HTR-8/SVneo (cell line): Measurements from ENCODE around the gene TMTC2.

Source experiments
- DNase-seq: peaks from one replicate; pipeline ENCODE4 v3.0.0; 2011; ENCODE audit warnings: low spot score, mixed read lengths; ENCODE audit not compliant: insufficient read length
- FAIRE-seq: peaks from 2 replicates; lab custom pipeline; 2011; peaks lifted over from hg19 to GRCh38; lab: Jason Lieb, UNC

The TMTC2 gene

DNA sequence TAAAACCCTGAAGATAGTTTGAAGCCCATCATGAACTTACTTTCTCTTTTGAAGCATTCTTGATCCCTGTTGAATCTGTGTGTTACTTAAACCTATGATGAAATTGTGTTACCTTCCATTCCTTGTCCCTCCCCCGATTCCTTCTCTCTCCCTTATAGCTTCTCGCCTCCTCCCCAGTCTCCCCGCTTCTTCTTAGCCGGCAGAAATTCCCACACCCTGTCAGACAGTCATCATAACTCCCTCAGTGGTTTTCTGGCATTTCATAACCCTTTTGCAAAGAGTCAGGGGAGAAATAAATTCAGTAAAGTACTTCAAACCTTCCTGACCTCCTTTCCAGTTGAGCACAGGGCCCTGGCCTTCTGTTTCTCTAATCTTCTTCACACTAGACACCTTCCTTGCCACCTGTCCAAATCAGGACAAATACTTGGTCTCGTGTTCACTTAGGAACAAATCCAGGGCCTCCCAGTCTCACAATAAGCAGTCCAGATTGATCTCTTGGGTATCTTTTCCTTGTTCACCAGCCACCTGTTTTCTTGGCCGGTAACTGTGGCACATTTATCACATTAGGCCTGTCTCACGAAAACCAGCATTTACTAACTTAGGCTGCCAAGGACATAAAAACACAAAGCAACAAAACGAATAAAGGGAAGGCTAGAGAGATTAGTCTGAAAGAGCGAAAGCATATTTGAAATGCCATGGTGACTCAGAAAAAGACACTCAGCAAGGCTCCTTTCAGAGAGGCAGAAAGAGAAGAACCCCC, 355.9 kb downstream of the TMTC2 start:
- DNase-seq (no peak), FAIRE-seq (no peak)

DNA sequence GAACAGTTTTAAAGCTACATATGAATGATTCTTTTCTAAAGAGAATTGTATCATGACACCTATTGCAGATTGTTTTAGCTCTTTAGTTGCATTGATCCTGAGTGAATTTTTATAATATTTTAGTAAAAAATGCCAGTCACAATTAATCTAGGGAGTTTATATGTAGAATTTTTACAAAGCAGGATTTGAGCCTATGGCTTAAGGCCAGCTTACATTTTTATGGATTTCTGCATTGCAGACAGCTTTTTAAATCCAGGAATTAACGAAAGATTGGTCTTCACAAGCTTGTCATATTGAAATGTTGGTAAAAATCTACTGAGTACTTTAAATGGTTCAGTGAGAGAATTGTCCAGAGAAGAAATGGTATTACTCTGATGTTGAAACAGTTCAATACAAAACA, 358.0 kb downstream of the TMTC2 start:
- no peak for FAIRE-seq

DNA sequence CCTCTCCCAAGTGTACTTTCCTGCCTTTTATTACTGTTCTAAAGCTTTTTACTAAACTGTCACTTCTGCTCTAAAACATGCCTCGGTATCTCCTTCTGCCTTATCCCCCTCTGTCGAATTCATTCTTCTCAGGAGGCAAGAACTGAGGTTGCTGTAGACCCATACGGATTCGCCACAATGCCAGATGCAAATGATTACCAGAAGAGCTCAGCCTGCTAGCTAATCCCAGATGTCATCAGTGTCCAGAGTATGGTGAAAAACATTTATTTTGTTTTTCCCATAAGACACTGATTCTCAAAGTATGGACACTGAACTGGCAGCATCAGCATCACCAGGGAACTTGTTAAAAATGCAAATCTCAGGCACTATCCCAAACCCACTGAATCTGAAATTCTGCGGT, 359.3 kb downstream of the TMTC2 start:
- DNase-seq (no peak), FAIRE-seq (no peak)

More for the DNA sequence above, 358.0 kb downstream of the TMTC2 start:
- no peak for DNase-seq

DNA sequence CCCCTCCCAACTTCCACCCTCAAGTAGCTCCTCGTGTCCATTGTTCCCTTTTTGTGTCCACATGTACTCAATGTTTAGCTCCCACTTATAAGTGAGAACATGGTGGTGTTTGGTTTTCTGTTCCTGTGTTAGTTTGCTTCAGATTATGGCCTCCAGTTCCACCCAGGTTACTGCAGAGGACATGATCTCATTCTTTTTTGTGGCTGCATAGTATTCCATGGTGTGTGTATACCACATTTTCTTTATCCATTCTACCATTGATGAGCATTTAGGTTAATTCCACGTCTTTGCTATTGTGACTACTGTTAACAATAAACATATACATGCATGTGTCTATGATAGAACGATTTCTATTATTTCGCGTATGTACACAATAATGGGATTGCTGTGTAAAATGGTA, 362.6 kb downstream of the TMTC2 start:
- no peak for DNase-seq
- FAIRE-seq, result no peak

DNA sequence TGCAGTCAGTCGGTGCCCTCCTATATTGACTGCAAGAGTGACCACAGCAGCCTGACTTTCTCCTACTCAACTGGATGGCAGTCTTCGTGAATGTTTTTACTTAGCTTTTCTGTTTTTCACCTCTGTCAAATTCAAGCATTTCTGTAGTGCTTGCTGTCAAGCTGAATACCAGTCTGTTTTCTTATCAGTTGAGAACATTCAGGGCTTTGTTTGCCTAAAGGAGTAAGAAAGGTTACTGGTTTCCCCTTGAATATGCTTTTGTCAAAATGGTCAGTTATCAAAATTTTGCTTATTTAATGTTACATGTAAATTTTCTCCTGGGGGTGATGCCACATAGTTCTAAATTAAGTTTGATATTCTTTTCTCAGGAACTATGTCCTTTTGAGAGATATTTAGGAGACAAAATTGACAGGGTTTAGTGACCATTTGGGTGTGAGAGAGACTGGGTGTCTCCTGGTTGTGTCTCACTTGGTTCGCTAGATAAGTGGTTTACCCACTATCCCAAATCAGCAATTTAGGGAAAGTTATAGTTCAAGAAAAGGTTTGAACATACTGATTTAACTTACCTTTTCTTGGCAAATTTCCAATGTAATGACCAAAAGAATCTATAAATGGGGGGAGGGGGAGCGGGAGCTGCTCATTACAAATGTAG, 366.3 kb downstream of the TMTC2 start:
- FAIRE-seq, result no peak
- DNase-seq, result no peak

DNA sequence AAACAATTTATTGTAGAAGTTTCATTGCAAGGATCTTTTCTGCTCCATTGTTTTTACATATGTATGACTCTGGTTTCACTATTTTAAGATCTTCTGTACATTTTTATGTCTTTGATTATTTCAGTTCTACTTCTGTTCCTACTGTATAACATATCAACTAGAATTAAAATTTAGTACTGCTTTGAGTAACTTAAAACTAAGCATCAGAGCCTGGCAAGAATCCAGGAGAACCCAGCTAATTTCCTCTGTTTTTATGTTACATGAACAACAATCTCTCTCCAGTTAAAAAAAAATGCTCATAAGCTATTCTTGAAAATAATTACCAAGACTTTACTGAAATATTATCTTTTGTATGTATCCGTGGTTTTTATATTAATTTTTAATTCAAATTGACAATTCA, 370.7 kb downstream of the TMTC2 start:
- DNase-seq, result no peak
- FAIRE-seq, result no peak

DNA sequence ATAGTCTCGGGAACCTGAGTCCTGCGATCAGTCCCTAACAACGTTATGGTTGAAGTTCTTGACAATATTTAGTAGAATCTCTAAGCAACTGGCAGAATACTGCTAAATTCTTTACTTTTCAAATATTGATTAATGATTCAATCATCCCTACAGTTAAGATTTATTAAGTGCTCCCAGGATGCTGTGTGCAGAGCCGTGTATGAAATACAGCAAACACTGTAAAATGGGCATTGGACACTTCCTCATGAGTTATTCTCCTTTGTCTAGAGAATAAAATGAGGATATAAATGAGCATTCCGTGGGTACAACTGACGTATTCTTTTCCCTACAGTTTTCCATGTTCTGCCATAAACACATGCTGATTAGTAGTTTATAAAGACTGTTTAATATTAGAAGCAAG, 372.4 kb downstream of the TMTC2 start:
- DNase-seq (no peak), FAIRE-seq (no peak)

DNA sequence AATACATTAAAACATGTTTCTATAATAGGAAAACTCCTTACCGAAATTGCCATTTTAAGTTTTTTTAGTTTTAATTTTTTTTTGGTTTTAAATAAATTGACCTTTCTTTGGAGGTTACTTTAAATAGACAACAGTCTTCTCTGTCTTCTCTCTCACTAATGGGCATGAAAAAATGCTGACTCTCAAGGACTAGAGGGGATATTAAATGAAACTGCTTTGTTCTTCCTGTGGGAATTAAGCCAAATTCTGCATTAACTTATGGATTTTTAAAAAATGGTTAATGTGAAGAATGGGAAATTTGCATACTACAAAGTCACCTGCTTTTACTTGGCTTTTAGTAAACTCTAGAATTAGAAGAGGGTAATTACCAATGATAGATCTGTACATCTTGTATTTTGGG, 378.9 kb downstream of the TMTC2 start:
- FAIRE-seq (no peak), DNase-seq (no peak)

DNA sequence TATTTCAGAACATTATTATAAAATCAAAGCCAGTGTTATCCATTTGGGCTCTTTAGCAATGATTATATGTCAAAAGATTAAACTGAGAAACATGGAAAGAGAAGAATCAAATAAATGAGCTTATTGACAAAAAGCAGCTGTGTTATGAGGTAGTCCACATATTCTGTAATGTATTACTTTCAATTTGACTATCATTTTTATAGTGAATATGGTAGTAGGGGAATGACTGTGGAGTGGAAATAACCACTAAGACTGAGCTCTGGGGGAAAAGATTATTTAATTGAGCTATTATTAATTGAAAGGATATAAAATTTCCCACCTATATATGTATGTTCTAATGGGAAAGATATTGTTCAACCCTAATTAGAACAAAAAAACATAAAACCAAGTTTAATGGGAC, 381.3 kb downstream of the TMTC2 start:
- FAIRE-seq (no peak), DNase-seq (no peak)

DNA sequence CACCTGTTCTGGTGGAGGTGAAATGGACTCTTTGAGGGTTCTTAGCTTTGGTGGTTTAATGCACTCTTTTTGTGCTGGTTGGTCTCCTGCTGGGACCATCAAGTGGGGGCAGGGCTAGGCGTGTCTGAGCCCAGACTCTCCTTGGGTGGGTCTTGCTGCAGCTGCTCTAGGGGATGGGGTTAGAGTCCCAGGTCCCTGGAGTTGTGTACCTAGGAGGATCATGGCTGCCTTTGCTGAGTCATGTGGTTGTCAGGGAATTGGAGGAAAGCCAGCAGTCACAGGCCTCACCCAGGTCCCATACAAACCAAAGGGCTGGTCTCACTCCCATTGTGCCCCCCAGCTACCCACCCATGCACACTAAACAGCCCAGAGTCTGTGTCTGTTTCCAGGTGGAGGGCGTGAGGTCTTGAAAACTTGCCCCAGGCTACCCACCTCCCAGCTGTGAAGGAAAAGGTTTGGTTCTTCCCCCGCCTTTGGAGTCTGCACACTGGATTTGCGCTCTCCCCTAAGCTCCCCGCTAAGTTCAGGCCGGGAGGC, 387.7 kb downstream of the TMTC2 start:
- no peak for FAIRE-seq
- no peak for DNase-seq

DNA sequence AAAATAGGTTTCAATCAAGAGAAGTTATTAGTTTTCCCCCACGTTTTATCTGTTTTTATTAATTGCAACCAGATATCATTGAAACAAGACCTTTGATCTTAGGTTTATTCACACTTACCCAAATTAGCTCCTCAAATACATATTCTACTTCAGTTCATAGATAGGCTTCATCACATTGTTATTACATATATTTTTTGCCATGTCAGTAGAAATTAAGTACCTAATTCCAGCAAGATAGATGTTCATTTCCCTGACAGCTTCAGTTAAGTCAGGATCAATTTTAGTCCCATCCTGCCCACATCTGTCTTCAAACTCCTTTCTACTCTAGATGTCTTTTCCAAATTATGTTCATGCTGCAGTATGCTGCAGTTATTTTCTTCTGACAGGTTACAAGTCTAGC, 388.8 kb downstream of the TMTC2 start:
- DNase-seq (no peak), FAIRE-seq (no peak)

DNA sequence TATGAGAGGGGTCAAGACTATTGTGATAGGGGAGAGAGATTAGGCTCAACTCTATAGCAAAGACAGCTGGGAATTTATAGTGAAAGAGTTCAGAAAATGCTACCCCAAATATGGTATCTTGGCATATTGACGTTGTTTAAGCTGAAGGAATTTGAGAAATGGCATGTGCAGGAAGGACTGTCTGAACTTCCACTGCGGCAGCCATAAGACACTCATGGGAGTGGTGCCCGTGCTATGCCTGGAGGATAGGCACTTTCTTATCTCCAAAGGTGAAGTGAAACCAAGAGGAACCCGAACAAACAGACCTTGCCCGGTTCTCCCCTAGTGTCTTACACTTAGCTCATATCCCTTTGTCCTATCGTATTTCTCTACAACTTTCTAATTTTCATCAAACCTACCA, 390.3 kb downstream of the TMTC2 start:
- DNase-seq, result no peak
- no peak for FAIRE-seq

DNA sequence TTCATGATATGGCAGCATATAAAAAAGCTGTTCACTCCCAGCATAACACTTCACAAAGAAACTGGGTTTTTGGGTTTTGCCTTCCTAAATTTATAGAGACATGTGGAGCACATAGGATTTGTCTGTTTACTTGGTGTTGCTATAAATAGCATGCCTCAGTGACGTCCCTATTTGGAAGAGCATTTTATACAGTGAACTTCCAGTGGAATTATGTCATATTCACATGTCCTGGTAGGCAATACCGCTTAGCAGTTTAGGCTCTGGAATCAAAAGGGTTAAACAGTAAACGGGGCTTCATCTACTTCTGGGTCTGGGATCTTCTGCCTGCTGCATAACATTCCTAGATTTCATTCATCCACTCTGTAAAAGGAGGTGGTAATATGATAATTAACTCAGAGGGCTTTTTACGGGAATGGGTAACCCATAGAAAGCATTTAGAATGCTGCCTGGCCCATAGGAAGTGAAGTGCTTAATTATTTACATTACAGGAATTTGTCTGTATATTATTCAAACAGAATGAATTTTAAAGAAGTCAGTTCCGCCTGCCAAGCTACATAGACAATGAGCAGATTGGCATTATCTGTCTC, 396.1 kb downstream of the TMTC2 start:
- DNase-seq, result no peak
- no peak for FAIRE-seq

DNA sequence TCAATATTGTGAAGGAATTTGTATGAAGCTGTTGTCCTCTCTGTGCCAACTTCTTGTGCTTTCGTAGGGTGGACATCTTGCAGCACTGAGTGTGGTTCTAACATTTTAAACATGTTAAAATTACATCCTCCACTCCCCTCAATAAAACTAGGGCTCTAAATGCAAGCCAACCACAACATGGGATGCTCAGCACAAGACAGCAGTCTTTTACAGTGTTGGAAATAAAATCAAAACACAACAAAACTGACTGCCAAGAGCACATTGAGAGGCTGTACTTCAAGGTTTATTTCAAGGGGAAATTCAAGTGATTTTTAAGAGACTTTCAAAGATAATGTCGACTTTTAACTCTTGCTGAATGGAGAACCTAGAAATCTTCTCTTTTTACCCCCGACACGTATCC, 396.9 kb downstream of the TMTC2 start:
- FAIRE-seq (no peak), DNase-seq (no peak)

DNA sequence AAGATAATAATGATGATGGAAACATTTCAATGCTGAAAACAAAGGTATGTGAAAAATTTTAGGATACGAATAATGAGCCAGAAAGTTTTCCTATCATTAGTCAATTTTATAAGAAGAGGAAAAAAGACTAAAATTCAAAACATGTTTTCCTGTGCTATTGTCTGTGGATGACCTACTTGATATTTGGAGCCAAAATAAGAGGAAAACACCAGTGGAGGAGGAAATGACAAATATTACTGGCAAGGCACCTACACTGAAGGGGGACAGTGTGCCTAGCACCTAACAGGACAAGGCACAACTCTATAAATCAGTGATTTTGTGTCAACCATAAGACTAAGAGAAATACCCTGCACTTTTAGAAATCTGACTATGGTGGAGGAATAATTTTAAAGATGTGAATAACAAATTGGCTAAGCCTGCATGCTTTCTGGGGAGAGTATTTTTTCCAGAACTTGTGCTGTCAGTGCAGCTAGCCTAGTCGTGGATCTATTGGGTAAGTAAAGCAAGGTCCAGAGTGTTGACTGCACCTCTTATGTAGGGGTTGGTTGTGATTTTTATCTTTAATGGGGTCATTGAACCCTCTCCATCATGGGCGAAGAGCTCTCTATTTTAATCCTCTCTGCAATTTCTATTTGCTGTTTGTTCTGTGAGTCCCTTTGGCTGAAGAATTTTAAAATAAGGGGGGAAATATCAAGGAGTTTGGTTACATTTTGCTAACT, 398.0 kb downstream of the TMTC2 start:
- no peak for DNase-seq
- FAIRE-seq, result no peak

DNA sequence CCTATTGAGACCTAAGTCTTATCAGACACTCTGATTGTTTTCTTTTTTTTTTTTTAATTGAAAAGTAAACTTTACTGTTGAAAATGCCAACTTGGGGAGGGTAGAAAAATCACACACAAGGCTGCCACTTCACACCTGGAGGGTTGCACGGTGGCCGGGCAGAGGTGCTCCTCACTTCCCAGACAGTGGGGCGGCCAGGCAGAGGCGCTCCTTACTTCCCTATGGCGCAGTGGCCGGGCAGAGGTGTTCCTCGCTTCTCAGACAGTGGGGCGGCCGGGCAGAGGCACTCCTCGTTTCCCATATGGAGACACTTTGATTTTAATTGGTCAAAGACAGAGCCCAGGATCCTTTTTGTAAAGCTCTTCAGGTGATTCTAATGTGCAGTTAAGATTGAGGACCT, 399.3 kb downstream of the TMTC2 start:
- FAIRE-seq (no peak), DNase-seq (no peak)

DNA sequence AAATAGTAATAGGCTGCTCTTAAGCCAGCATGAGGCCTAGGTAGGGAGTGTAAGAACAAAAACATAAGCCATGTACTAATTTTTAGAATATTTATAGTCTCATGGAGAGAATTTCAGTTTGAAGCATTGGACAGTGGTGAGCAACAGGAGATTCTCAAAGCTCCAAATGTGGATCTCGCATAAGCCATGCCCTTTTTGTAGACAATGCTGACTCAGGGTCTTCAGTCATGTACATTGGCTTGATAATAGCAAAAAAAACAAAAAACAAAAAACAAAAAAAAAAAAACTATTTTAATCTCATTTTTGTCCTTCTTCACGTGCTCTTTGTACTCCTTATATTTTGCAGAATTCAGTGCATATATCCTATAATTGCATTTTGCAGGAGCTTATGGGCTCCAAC, 402.9 kb downstream of the TMTC2 start:
- FAIRE-seq (no peak), DNase-seq (no peak)

DNA sequence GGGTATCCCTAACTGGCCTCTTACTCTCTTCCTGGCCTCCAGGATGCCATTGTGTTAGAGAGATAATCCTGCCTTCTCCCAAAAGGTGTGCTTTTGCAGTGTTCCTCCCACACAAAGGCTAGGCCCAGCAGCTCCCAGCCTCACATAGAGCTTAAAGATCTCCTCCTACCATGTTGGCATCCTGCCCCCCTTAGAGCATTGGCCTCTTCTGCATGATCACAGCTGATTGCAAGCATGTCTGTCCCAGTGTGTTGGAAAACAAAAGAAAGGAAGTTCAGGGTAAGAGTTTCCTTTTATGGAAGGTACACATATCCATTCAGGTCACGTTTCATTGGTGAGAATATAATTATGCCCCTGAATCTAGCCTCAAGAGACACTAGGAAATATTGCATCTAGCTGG, 405.4 kb downstream of the TMTC2 start:
- DNase-seq (no peak), FAIRE-seq (no peak)

DNA sequence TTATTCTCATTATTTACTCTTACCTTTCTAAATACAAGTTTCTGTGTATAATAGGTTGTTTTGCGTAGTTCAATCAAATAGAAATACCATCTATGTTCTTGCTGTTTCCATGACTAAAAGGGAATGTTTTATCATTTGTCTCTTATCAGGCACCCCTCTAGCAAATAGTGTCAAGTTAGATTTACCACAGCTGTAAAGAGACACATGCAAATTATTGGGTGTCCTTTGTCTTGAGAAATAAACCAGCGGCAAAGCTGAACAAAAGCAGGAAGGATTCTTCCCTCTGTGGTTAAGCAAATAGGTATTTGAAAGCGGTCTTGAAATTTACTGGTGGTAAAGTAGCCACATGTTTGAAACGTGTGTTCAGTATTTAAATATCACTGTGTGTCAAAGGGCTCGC, 405.9 kb downstream of the TMTC2 start:
- FAIRE-seq (no peak), DNase-seq (no peak)

DNA sequence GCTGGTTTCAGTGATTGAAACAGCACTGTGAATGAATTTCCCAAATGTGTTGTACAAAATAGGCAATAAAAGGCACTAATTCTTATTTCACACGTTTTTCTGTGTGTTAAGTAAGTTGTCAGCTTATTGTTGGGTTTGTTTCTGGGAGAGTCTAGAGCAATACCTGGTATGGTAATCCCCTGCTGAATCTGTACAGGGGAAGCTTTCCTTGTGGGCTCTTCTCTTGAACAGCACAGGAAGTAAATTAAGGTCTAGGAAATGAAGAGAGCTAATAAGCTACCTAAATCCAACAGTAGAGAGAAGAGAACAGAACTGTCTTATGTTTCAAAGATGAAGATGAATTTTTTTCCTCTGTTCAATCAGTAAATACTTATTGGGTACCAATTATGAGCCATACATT, 406.7 kb downstream of the TMTC2 start:
- FAIRE-seq (no peak), DNase-seq (no peak)
